H1 (cell line): Measurements from ENCODE around the gene GCK. TPM values are rescaled to one million over a fixed set of nuclear protein-coding genes. Genes with fewer than 3 reads are reported as not detected.

Experiments
- CTCF ChIA-PET: fragments of 300-600 bp; sonication (Branson Sonifier 250); formaldehyde crosslinking; loops from one replicate; lab custom pipeline; 2021; ENCODE audit not compliant: partially characterized antibody; lab: Charles Lee
- POLR2A ChIA-PET: fragments of 300-600 bp; sonication (Branson Sonifier 250); formaldehyde crosslinking; loops from one replicate; lab custom pipeline; 2021; ENCODE audit warnings: inconsistent platforms; ENCODE audit not compliant: partially characterized antibody; lab: Charles Lee
- DNase-seq, 2 experiments: peaks; one replicate each; pipeline versions ENCODE4 v3.0.0 to v3.0.0-alpha.2; 2010 to 2022; ENCODE audit warnings: low spot score in 2 of 2, low read depth in 1 of 2, mixed read lengths in 1 of 2
- FAIRE-seq: peaks from 2 replicates; lab custom pipeline; 2011; peaks lifted over from hg19 to GRCh38; lab: Jason Lieb, UNC
- H2AFZ ChIP-seq: 2 replicates; pipeline ENCODE4 v1.8.1; 2012; ENCODE audit warnings: low read length, inconsistent platforms
- H2AK5ac ChIP-seq: 2 replicates; pipeline ENCODE4 v1.6.1; 2013; ENCODE audit warnings: low read depth, low read length
- H2BK120ac ChIP-seq: replicated peaks from 2 replicates; pipeline ENCODE3; 2013; ENCODE audit warnings: low read depth, low read length, inconsistent platforms
- H2BK12ac ChIP-seq: 2 replicates; pipeline ENCODE4 v1.6.1; 2013; ENCODE audit warnings: low read depth, low read length
- H2BK15ac ChIP-seq: 2 replicates; pipeline ENCODE4 v1.6.1; 2013; ENCODE audit warnings: low read length
- H2BK20ac ChIP-seq: 2 replicates; pipeline ENCODE4 v1.6.1; 2013; ENCODE audit warnings: low read length
- H2BK5ac ChIP-seq: 2 replicates; pipeline ENCODE4 v1.6.1; 2013; ENCODE audit warnings: low read depth, low read length
- H3K14ac ChIP-seq: 2 replicates; pipeline ENCODE4 v1.6.1; 2013; ENCODE audit warnings: inconsistent platforms; ENCODE audit not compliant: insufficient read length
- H3K18ac ChIP-seq: 2 replicates; pipeline ENCODE4 v1.6.1; 2013; ENCODE audit warnings: low read length; ENCODE audit errors: extremely low read depth
- H3K23ac ChIP-seq: 2 replicates; pipeline ENCODE4 v1.6.1; 2013; ENCODE audit warnings: inconsistent platforms; ENCODE audit not compliant: insufficient read length
- H3K23me2 ChIP-seq: 2 replicates; pipeline ENCODE4 v1.6.1; 2013; ENCODE audit warnings: low read depth, low read length
- H3K27ac ChIP-seq: 2 replicates; pipeline ENCODE4 v1.6.1; 2011; ENCODE audit warnings: low read depth, low read length, inconsistent platforms
- H3K27me3 ChIP-seq, 4 experiments: replicated peaks in 1 of 4; 1 replicate in 1 of 4; 2 replicates in 3 of 4; pipeline versions ENCODE4 v1.6.1 to v1.8.1; 2011 to 2013; ENCODE audit warnings: low read length in 3 of 4, mild to moderate bottlenecking in 3 of 4, inconsistent platforms in 2 of 4, mixed read lengths in 2 of 4, moderate library complexity in 1 of 4; ENCODE audit not compliant: control insufficient read depth in 3 of 4, insufficient read depth in 3 of 4; ENCODE audit errors: extremely low read depth in 1 of 4
- H3K36me3 ChIP-seq, 4 experiments: 2 replicates each; pipeline versions ENCODE4 v1.6.1 to v1.8.1; 2011 to 2013; ENCODE audit warnings: mild to moderate bottlenecking in 4 of 4, low read length in 3 of 4, moderate library complexity in 2 of 4, control low read depth in 1 of 4, inconsistent platforms in 1 of 4; ENCODE audit not compliant: insufficient read depth in 4 of 4, control insufficient read depth in 2 of 4
- H3K4ac ChIP-seq: replicated peaks from 2 replicates; pipeline ENCODE3; 2013; ENCODE audit warnings: low read length, low read depth, mixed read lengths, inconsistent platforms; ENCODE audit not compliant: insufficient read length
- H3K4me1 ChIP-seq, 4 experiments: replicated peaks in 1 of 4; 1 replicate in 1 of 4; 2 replicates in 3 of 4; pipeline versions ENCODE4 v1.6.1 to v1.8.1; 2011 to 2013; ENCODE audit warnings: low read length in 3 of 4, inconsistent platforms in 2 of 4, mixed read lengths in 1 of 4; ENCODE audit not compliant: insufficient read depth in 4 of 4, control insufficient read depth in 3 of 4
- H3K4me2 ChIP-seq, 2 experiments: 2 replicates each; pipeline versions ENCODE4 v1.6.1 to v1.8.1; 2011 to 2013; ENCODE audit warnings: low read depth in 2 of 2, low read length in 2 of 2, control low read depth in 1 of 2, inconsistent platforms in 1 of 2, mild to moderate bottlenecking in 1 of 2; ENCODE audit not compliant: insufficient read depth in 1 of 2
- H3K4me3 ChIP-seq, 4 experiments: fragments of 200-600, 300-600 bp in 1 of 4; sonication (generic), shearing (Covaris generic), sonication (Bioruptor Twin) in 1 of 4; 2 replicates each; pipeline versions ENCODE4 v1.5.1 to v1.8.1; 2011 to 2016; ENCODE audit warnings: low read length in 4 of 4, low read depth in 3 of 4, control low read depth in 2 of 4, inconsistent platforms in 2 of 4, mild to moderate bottlenecking in 2 of 4, mixed read lengths in 1 of 4, moderate library complexity in 1 of 4; ENCODE audit not compliant: insufficient read depth in 2 of 4; ENCODE audit errors: extremely low read depth in 1 of 4
- H3K56ac ChIP-seq: replicated peaks from 2 replicates; pipeline ENCODE3; 2013; ENCODE audit warnings: low read depth, mild to moderate bottlenecking, mixed read lengths, low read length, inconsistent platforms; ENCODE audit not compliant: insufficient read length
- H3K79me1 ChIP-seq: 2 replicates; pipeline ENCODE4 v1.6.1; 2013; ENCODE audit warnings: low read depth, low read length, control low read depth
- H3K79me2 ChIP-seq, 2 experiments: 2 replicates each; pipeline versions ENCODE4 v1.6.1 to v1.8.1; 2012 to 2013; ENCODE audit warnings: low read length in 2 of 2, mild to moderate bottlenecking in 2 of 2, inconsistent platforms in 1 of 2; ENCODE audit not compliant: insufficient read depth in 2 of 2, control insufficient read depth in 1 of 2
- H3K9ac ChIP-seq, 4 experiments: replicated peaks in 1 of 4; 1 replicate in 1 of 4; 2 replicates in 3 of 4; pipeline versions ENCODE4 v1.6.1 to v1.8.1; 2011 to 2013; ENCODE audit warnings: low read depth in 3 of 4, low read length in 3 of 4, control low read depth in 2 of 4, mild to moderate bottlenecking in 2 of 4, moderate library complexity in 2 of 4, inconsistent platforms in 1 of 4; ENCODE audit errors: extremely low read depth in 1 of 4
- H3K9me3 ChIP-seq, 2 experiments: 2 replicates each; pipeline versions ENCODE4 v1.6.1 to v1.8.1; 2012 to 2013; ENCODE audit warnings: mild to moderate bottlenecking in 2 of 2, moderate library complexity in 2 of 2, control low read depth in 1 of 2, inconsistent platforms in 1 of 2, low read depth in 1 of 2, low read length in 1 of 2, mixed read lengths in 1 of 2; ENCODE audit not compliant: insufficient read depth in 2 of 2
- H4K20me1 ChIP-seq, 2 experiments: replicated peaks in 1 of 2; 2 replicates each; pipeline versions ENCODE3 to v1.8.1; 2011 to 2013; ENCODE audit warnings: inconsistent platforms in 2 of 2, low read length in 2 of 2, mild to moderate bottlenecking in 1 of 2; ENCODE audit not compliant: insufficient read depth in 2 of 2, control insufficient read depth in 1 of 2
- H4K5ac ChIP-seq: 2 replicates; pipeline ENCODE4 v1.6.1; 2013; ENCODE audit warnings: low read length, low read depth, mixed read lengths, inconsistent platforms; ENCODE audit not compliant: insufficient read length
- H4K8ac ChIP-seq: 2 replicates; pipeline ENCODE4 v1.8.0; 2013; ENCODE audit warnings: mild to moderate bottlenecking, moderate library complexity, low read length, inconsistent platforms; ENCODE audit not compliant: insufficient read depth; ENCODE audit errors: extremely low read depth
- H4K91ac ChIP-seq: replicated peaks from 2 replicates; pipeline ENCODE3; 2013; ENCODE audit warnings: low read length, mixed read lengths, inconsistent platforms; ENCODE audit not compliant: insufficient read length
- ATF2 ChIP-seq: IDR thresholded peaks from 2 replicates; pipeline ENCODE4 v1.6.1; 2012; ENCODE audit warnings: low read length, inconsistent platforms
- ATF3 ChIP-seq: IDR thresholded peaks from 2 replicates; pipeline ENCODE4 v1.6.1; 2011; ENCODE audit warnings: low read depth, mild to moderate bottlenecking, low read length; ENCODE audit not compliant: insufficient read depth
- CEBPB ChIP-seq: IDR thresholded peaks from 2 replicates; pipeline ENCODE4 v1.6.1; 2012; ENCODE audit warnings: low read depth, low read length
- CTBP2 ChIP-seq: IDR thresholded peaks from 2 replicates; pipeline ENCODE4 v1.7.0; 2011; ENCODE audit warnings: borderline replicate concordance, mild to moderate bottlenecking, moderate library complexity, mixed read lengths, low read length; ENCODE audit not compliant: insufficient read depth, insufficient read length
- EP300 ChIP-seq, 2 experiments: IDR thresholded peaks; 1 replicate in 1 of 2; 2 replicates in 1 of 2; pipeline ENCODE4 v1.6.1; 2011 to 2012; ENCODE audit warnings: low read depth in 2 of 2, low read length in 2 of 2, mild to moderate bottlenecking in 2 of 2, borderline replicate concordance in 1 of 2, inconsistent platforms in 1 of 2, moderate library complexity in 1 of 2
- PHF8 ChIP-seq: fragments of 200-600 bp; sonication (generic); conservative IDR thresholded peaks from 2 replicates; pipeline ENCODE4 v1.7.1; 2012; ENCODE audit warnings: low read depth, mild to moderate bottlenecking, inconsistent platforms, low read length, moderate library complexity
- SIRT6 ChIP-seq: IDR thresholded peaks from one replicate; pipeline ENCODE4 v1.7.1; 2012; ENCODE audit warnings: low read length, inconsistent platforms
- SP2 ChIP-seq: IDR thresholded peaks from 2 replicates; pipeline ENCODE4 v1.6.1; 2012; ENCODE audit warnings: mild to moderate bottlenecking, low read length, inconsistent platforms
- TAF7 ChIP-seq: optimal IDR thresholded peaks from 2 replicates; pipeline ENCODE3; 2011; ENCODE audit warnings: low read depth, mild to moderate bottlenecking, inconsistent platforms, low read length, moderate library complexity, borderline replicate concordance
- WGBS, 2 experiments: shearing (Covaris generic) in 1 of 2; methylation state at CpG; one replicate each; pipeline versions ENCODE4 v1.1.6 to v1.1.7; 2013 to 2015; ENCODE audit warnings: low lambda C conversion rate in 2 of 2, mixed read lengths in 2 of 2, inconsistent platforms in 1 of 2, low coverage in 1 of 2, missing lambda C conversion rate in 1 of 2; ENCODE audit not compliant: insufficient replicate concordance in 2 of 2, insufficient coverage in 1 of 2, insufficient read length in 1 of 2; ENCODE audit errors: extremely low coverage in 1 of 2, missing lambda C conversion rate in 1 of 2; 5-methylcytosine and 5-hydroxymethylcytosine counted together
- polyA plus RNA-seq, 7 experiments: library from polyadenylated mRNA; depleted of rRNA in 3 of 7; stranded (reverse) in 5 of 7; unstranded in 2 of 7; fragments of >200 nt in 5 of 7; fragments of 200-250 nt in 2 of 7; gene quantifications; 1 replicate in 5 of 7; 2 replicates in 1 of 7; 4 replicates in 1 of 7; pipeline versions ENCODE4 v1.2.1 to v1.2.3, GENCODE V29; 2011 to 2013; ENCODE audit warnings: missing spikeins in 2 of 7, mixed read lengths in 2 of 7
- total RNA-seq: library from RNA; stranded (reverse); fragmentation: NEBNext Ultra II Directional; extraction: Animal tissue kit (Norgen Biotek cat#: 25700); gene quantifications from 2 replicates; pipeline ENCODE4 v1.2.1, GENCODE V29; 2021

The GCK gene
- total and polyA plus RNA-seq, 2 of the 8 experiments (the other 6 are each of a cell fraction or from before 2014, with no cell fraction given), result 2.4 to 4.9 TPM

- ChIA-PET POLR2A (interaction anchor here (0.6 to 1.3 kb wide), 2 partner anchors 18 to 684 kb away, joined by 3 read pairs; no protein-coding TSS in a partner anchor), CTCF (interaction anchor here (1.4 to 4.8 kb wide), 4 partner anchors 11 to 29 kb away, joined by 3 to 35 read pairs (median 4); no protein-coding TSS in a partner anchor)
- H3K4ac ChIP-seq, result no peak overlapping the region
- no peak overlapping the region for H2BK20ac ChIP-seq
- peaks cover 0 to 19% (median 1%) of the 10 kb centered on the region in 4 experiments; a peak in 3 of 7 replicates for H3K4me1 ChIP-seq
- no peak overlapping the region for H4K8ac ChIP-seq
- FAIRE-seq (no peak), DNase-seq (no peak)
- no peaks in the 10 kb centered on the region; the same call in 1 of the 2 replicates for H3K23me2 ChIP-seq
- H3K56ac ChIP-seq, result no peak overlapping the region
- H2BK15ac ChIP-seq, result no peak overlapping the region
- H3K4me3 ChIP-seq, result no peak overlapping the region
- no peaks in the 10 kb centered on the region for H3K79me1 ChIP-seq
- H3K27ac ChIP-seq, result no peak overlapping the region
- no peaks in the 10 kb centered on the region for H3K36me3 ChIP-seq
- H3K27me3 ChIP-seq, result no peaks in the 10 kb centered on the region
- H3K14ac ChIP-seq, result no peak overlapping the region
- 91% methylated on average over 25 of the region's 26 CpGs; no CpG with 5 or more reads in 1 of the 2 experiments for whole genome bisulfite sequencing, 2 experiments
- H3K79me2 ChIP-seq, result no peaks in the 10 kb centered on the region
- H4K20me1 ChIP-seq, result no peaks in the 10 kb centered on the region
- no peak overlapping the region for H3K4me2 ChIP-seq
- no peak overlapping the region for H2BK12ac ChIP-seq
- no peak overlapping the region for H4K5ac ChIP-seq
- H3K18ac ChIP-seq, result no peak overlapping the region
- H3K9me3 ChIP-seq, result no peaks in the 10 kb centered on the region
- no peak overlapping the region for H4K91ac ChIP-seq
- H3K23ac ChIP-seq, result no peak overlapping the region
- H2BK5ac ChIP-seq, result no peak overlapping the region
- H3K9ac ChIP-seq, result no peak overlapping the region
- H2AK5ac ChIP-seq, result no peak overlapping the region
- no peak overlapping the region for H2AFZ ChIP-seq
- H2BK120ac ChIP-seq, result no peak overlapping the region
- no peak for TF ChIP-seq CEBPB
- TF ChIP-seq SIRT6, result no peak
- no peak for TF ChIP-seq CTBP2
- no peak for TF ChIP-seq ATF2
- TF ChIP-seq TAF7, result no peak
- TF ChIP-seq ATF3, result no peak
- no peak for TF ChIP-seq PHF8
- no peak for TF ChIP-seq SP2
- TF ChIP-seq EP300 (IDR thresholded peaks at IDR 0.05; ENCODE audit: borderline replicate concordance in 1 of 2, low read depth in 2 of 2, low read length in 2 of 2), result no peak
These were observed 36.5 kb upstream of the GCK start for GRCh38 chr7:44225566-44226395.
